OCI-LY3 (cell line): Measurements from ENCODE around the gene MIAT.

Source experiments
- EZH2phosphoT487 ChIP-seq: fragments of 200-600 bp; shearing (Covaris generic); IDR thresholded peaks from 2 replicates; pipeline ENCODE4 v1.6.1; 2018; ENCODE audit warnings: antibody characterized with exemption, mixed run types, low read depth
- TF ChIP-seq, protein P1 (sequence below): fragments of 200-600, 300-600 bp; sonication (generic); IDR thresholded peaks from 2 replicates; pipeline ENCODE4 v1.5.1; 2014; ENCODE audit warnings: antibody characterized with exemption, low read length, low read depth

DNA sequence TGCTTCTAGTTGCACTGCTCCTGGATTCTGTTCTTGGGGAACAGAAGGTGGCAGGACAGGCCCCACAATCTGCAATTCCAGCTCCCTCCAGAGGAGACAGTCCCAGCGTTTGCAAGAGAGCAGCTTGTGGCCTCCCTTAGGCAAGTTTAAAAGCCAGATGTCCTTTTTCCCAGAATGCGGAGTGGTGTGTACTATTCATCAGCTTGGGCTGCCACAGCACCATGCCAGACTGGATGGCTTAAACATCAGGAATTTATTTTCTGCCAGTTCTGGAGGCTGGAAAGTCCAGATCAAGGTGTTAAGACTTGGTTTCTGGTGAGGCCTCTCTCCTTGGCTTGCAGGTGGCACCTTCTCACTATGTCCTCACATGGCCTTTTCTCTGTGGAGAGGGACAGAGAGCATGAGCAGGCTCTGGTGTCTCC is 11.7 kb downstream of the MIAT start:
- TF ChIP-seq, protein P1, sequence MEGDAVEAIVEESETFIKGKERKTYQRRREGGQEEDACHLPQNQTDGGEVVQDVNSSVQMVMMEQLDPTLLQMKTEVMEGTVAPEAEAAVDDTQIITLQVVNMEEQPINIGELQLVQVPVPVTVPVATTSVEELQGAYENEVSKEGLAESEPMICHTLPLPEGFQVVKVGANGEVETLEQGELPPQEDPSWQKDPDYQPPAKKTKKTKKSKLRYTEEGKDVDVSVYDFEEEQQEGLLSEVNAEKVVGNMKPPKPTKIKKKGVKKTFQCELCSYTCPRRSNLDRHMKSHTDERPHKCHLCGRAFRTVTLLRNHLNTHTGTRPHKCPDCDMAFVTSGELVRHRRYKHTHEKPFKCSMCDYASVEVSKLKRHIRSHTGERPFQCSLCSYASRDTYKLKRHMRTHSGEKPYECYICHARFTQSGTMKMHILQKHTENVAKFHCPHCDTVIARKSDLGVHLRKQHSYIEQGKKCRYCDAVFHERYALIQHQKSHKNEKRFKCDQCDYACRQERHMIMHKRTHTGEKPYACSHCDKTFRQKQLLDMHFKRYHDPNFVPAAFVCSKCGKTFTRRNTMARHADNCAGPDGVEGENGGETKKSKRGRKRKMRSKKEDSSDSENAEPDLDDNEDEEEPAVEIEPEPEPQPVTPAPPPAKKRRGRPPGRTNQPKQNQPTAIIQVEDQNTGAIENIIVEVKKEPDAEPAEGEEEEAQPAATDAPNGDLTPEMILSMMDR, result no peak; the same call in 1 of the 2 replicates
- TF ChIP-seq EZH2phosphoT487, result no peak
